Measurements from ENCODE around the gene CYP8B1.

CYP8B1 gene

DNA sequence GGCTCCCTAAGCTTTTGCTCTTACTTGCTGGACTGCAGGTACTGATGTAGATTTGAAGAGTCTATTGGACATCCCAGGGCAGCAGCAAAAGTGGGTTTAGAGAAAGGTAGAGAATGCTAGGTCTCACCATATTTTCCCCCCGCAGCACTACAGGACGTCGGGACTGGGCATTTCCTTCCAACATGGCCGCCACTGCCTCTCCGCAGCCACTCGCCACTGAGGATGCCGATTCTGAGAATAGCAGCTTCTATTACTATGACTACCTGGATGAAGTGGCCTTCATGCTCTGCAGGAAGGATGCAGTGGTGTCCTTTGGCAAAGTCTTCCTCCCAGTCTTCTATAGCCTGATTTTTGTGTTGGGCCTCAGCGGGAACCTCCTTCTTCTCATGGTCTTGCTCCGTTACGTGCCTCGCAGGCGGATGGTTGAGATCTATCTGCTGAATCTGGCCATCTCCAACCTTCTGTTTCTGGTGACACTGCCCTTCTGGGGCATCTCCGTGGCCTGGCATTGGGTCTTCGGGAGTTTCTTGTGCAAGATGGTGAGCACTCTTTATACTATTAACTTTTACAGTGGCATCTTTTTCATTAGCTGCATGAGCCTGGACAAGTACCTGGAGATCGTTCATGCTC is 11.2 kb downstream of the CYP8B1 start (continued):
- TF ChIP-seq, protein P1, sequence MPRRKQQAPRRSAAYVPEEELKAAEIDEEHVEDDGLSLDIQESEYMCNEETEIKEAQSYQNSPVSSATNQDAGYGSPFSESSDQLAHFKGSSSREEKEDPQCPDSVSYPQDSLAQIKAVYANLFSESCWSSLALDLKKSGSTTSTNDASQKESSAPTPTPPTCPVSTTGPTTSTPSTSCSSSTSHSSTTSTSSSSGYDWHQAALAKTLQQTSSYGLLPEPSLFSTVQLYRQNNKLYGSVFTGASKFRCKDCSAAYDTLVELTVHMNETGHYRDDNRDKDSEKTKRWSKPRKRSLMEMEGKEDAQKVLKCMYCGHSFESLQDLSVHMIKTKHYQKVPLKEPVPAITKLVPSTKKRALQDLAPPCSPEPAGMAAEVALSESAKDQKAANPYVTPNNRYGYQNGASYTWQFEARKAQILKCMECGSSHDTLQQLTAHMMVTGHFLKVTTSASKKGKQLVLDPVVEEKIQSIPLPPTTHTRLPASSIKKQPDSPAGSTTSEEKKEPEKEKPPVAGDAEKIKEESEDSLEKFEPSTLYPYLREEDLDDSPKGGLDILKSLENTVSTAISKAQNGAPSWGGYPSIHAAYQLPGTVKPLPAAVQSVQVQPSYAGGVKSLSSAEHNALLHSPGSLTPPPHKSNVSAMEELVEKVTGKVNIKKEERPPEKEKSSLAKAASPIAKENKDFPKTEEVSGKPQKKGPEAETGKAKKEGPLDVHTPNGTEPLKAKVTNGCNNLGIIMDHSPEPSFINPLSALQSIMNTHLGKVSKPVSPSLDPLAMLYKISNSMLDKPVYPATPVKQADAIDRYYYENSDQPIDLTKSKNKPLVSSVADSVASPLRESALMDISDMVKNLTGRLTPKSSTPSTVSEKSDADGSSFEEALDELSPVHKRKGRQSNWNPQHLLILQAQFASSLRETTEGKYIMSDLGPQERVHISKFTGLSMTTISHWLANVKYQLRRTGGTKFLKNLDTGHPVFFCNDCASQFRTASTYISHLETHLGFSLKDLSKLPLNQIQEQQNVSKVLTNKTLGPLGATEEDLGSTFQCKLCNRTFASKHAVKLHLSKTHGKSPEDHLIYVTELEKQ (tag by site-specific recombination; IDR thresholded peaks at IDR 0.05; ENCODE audit: borderline replicate concordance) = no peak
- no peak for TF ChIP-seq MYNN (tag by site-specific recombination; IDR thresholded peaks at IDR 0.05; ENCODE audit: borderline replicate concordance)
- no peak for TF ChIP-seq ZBTB17 (tag by site-specific recombination; IDR thresholded peaks at IDR 0.05)

DNA sequence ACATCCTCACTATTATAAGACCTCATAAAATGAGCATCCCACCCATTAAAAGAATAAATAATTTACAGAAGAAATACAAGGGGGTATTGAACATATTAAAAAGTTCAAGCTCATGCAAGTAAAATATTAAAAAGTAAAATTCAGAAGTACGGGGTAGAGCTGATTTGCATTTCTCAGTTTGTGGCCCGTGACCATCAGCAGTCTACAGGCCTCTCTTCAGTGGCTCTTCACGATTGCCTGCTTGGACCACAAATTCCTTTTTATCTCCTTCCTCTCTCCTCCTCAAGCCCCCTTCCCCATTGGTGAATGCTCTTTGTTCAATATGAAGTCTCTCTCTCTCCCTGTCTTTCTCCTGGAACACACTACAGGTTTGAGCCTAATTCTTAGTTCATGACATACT is 19.1 kb downstream of the CYP8B1 start:
- Histone ChIP-seq H3K36me3 (ENCODE audit: control insufficient read depth in 2 of 2, insufficient read depth in 1 of 2, low read length in 2 of 2) (no peaks in the 10 kb centered on the region), H3K4me3 (ENCODE audit: low read depth, low read length) (no peak overlapping the region), H3K9me3 (ENCODE audit: control insufficient read depth, insufficient read depth, low read depth, low read length) (no peaks in the 10 kb centered on the region), H3K27ac (ENCODE audit: extremely low read depth, low read depth, low read length) (no peak overlapping the region), H3K4me1 (ENCODE audit: control insufficient read depth, insufficient read depth, low read length) (no peaks in the 10 kb centered on the region)
- CTCF ChIA-PET = interaction anchor here (0.7 kb wide), 1 partner anchor 25 kb away, joined by 4 read pairs; no protein-coding TSS in a partner anchor
- no peak for TF ChIP-seq ZNF529 (tag by site-specific recombination; IDR thresholded peaks at IDR 0.05; ENCODE audit: insufficient replicate concordance)
- TF ChIP-seq, protein P2, sequence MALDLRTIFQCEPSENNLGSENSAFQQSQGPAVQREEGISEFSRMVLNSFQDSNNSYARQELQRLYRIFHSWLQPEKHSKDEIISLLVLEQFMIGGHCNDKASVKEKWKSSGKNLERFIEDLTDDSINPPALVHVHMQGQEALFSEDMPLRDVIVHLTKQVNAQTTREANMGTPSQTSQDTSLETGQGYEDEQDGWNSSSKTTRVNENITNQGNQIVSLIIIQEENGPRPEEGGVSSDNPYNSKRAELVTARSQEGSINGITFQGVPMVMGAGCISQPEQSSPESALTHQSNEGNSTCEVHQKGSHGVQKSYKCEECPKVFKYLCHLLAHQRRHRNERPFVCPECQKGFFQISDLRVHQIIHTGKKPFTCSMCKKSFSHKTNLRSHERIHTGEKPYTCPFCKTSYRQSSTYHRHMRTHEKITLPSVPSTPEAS (tag by site-specific recombination; IDR thresholded peaks at IDR 0.05) = no peak
- TF ChIP-seq, protein P3, sequence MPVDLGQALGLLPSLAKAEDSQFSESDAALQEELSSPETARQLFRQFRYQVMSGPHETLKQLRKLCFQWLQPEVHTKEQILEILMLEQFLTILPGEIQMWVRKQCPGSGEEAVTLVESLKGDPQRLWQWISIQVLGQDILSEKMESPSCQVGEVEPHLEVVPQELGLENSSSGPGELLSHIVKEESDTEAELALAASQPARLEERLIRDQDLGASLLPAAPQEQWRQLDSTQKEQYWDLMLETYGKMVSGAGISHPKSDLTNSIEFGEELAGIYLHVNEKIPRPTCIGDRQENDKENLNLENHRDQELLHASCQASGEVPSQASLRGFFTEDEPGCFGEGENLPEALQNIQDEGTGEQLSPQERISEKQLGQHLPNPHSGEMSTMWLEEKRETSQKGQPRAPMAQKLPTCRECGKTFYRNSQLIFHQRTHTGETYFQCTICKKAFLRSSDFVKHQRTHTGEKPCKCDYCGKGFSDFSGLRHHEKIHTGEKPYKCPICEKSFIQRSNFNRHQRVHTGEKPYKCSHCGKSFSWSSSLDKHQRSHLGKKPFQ (tag by site-specific recombination; IDR thresholded peaks at IDR 0.05) = no peak
- POLR2A ChIA-PET = no interaction called here

DNA sequence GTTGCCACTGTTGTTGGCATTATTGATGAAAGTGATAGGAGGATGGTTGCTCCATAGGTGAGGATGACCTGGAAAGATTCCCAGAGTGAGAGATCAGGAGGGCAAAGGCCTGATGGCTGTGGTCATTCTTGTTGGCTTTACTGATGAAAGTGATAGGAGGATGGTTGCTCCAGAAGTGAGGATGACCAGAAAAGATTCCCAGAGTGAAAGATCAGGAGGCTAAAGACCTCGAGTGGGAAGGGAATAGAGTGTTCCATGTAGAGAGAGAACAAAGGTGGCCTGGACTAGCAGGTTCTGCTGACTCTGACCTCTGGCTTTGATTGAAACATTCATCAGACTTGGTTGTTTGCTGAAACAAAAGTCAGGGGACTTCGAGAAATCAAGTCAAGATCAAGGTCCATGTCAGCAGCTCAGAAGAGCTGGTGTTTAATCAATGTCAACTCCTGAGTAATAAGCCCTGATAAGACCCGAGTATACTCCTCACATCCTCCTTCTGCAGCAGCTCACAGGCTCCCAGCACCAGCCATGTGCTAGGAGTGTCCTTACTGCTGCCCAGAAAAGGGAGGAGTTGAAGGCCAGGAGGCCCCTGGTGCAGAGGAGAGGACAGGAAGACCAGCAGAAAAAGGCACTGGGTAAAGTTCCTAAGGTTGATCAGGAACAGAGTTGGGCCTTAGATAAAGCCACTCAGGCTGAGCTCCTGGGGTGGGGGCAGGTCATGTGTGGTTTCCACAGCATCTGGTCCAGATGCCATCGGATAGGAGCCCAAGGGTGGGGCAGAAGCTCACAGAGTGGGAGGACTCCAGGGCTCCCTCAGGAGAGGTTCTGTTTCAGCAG is 19.9 kb downstream of the CYP8B1 start:
- CTCF ChIA-PET = interaction anchor here (0.7 kb wide), 1 partner anchor 26 kb away, joined by 4 read pairs; no protein-coding TSS in a partner anchor

More for the DNA sequence above, 19.9 kb downstream of the CYP8B1 start:
- Histone ChIP-seq H3K4me1 (ENCODE audit: control insufficient read depth, insufficient read depth, low read length) (no peaks in the 10 kb centered on the region), H3K4me3 (ENCODE audit: low read depth, low read length) (no peak overlapping the region), H3K27ac (ENCODE audit: extremely low read depth, low read depth, low read length) (no peak overlapping the region), H3K9me3 (ENCODE audit: control insufficient read depth, insufficient read depth, low read depth, low read length) (no peaks in the 10 kb centered on the region), H3K36me3 (ENCODE audit: control insufficient read depth in 2 of 2, insufficient read depth in 1 of 2, low read length in 2 of 2) (no peaks in the 10 kb centered on the region)
- TF ChIP-seq ZIC2 (tag by site-specific recombination; IDR thresholded peaks at IDR 0.05) = no peak
- TF ChIP-seq ZNF24 (tag by site-specific recombination; IDR thresholded peaks at IDR 0.05) = no peak
- TF ChIP-seq ZNF274 (IDR thresholded peaks at IDR 0.05; ENCODE audit: low read length) = no peak
- TF ChIP-seq ZNF274 (tag by site-specific recombination; IDR thresholded peaks at IDR 0.05; ENCODE audit: borderline replicate concordance) = no peak
- TF ChIP-seq, protein P4, sequence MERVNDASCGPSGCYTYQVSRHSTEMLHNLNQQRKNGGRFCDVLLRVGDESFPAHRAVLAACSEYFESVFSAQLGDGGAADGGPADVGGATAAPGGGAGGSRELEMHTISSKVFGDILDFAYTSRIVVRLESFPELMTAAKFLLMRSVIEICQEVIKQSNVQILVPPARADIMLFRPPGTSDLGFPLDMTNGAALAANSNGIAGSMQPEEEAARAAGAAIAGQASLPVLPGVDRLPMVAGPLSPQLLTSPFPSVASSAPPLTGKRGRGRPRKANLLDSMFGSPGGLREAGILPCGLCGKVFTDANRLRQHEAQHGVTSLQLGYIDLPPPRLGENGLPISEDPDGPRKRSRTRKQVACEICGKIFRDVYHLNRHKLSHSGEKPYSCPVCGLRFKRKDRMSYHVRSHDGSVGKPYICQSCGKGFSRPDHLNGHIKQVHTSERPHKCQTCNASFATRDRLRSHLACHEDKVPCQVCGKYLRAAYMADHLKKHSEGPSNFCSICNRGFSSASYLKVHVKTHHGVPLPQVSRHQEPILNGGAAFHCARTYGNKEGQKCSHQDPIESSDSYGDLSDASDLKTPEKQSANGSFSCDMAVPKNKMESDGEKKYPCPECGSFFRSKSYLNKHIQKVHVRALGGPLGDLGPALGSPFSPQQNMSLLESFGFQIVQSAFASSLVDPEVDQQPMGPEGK (tag by site-specific recombination; IDR thresholded peaks at IDR 0.05) = no peak
- TF ChIP-seq, protein P5, sequence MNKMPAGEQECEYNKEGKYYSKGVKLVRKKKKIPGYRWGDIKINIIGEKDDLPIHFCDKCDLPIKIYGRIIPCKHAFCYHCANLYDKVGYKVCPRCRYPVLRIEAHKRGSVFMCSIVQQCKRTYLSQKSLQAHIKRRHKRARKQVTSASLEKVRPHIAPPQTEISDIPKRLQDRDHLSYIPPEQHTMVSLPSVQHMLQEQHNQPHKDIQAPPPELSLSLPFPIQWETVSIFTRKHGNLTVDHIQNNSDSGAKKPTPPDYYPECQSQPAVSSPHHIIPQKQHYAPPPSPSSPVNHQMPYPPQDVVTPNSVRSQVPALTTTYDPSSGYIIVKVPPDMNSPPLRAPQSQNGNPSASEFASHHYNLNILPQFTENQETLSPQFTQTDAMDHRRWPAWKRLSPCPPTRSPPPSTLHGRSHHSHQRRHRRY (tag by site-specific recombination; IDR thresholded peaks at IDR 0.05) = no peak
- TF ChIP-seq ZNF2 (tag by site-specific recombination; IDR thresholded peaks at IDR 0.05) = no peak
- TF ChIP-seq, protein P6, sequence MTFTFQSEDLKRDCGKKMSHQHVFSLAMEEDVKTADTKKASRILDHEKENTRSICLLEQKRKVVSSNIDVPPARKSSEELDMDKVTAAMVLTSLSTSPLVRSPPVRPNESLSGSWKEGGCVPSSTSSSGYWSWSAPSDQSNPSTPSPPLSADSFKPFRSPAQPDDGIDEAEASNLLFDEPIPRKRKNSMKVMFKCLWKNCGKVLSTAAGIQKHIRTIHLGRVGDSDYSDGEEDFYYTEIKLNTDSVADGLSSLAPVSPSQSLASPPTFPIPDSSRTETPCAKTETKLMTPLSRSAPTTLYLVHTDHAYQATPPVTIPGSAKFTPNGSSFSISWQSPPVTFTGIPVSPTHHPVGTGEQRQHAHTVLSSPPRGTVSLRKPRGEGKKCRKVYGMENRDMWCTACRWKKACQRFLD (tag by site-specific recombination; IDR thresholded peaks at IDR 0.05) = no peak
- no peak for TF ChIP-seq ZNF549 (tag by site-specific recombination; IDR thresholded peaks at IDR 0.05)
- POLR2A ChIA-PET = no interaction called here
